ENCODE measurements around the gene PHACTR1. TPM values are rescaled to one million over a fixed set of nuclear protein-coding genes. Genes with fewer than 3 reads are reported as not detected.

The PHACTR1 gene
- polyA plus RNA-seq, 1 of the 3 experiments (the other 2 are of a cell fraction) = 0.12 TPM

- H3K9me2 ChIP-seq = no peaks in the 10 kb centered on the region
- H3K36me3 ChIP-seq (replicated peaks in 1 of 2; ENCODE audit: control insufficient read depth in 1 of 2, insufficient read depth in 2 of 2, low read length in 1 of 2) = no peaks in the 10 kb centered on the region
- no peak overlapping the region for H2AFZ ChIP-seq (ENCODE audit: low read depth)
- H4K20me1 ChIP-seq (ENCODE audit: insufficient read depth) = no peaks in the 10 kb centered on the region
- no peak for TF ChIP-seq TEAD4 (IDR thresholded peaks at IDR 0.05; ENCODE audit: borderline replicate concordance, insufficient read depth)
- no peak for TF ChIP-seq TCF12 (IDR thresholded peaks at IDR 0.05)
- TF ChIP-seq JUND (IDR thresholded peaks at IDR 0.05) = no peak
- TF ChIP-seq NRF1 (IDR thresholded peaks at IDR 0.05; ENCODE audit: low read depth, low read length) = no peak
- TF ChIP-seq NFIC (IDR thresholded peaks at IDR 0.05; ENCODE audit: borderline replicate concordance) = no peak
- TF ChIP-seq IRF3 (IDR thresholded peaks at IDR 0.05; ENCODE audit: low read depth, low read length) = no peak
- TF ChIP-seq SMC3 (IDR thresholded peaks at IDR 0.05; ENCODE audit: low read depth, low read length) = no peak
- TF ChIP-seq MEF2A (IDR thresholded peaks at IDR 0.05; ENCODE audit: borderline replicate concordance, low read depth) = no peak
- TF ChIP-seq FOXJ3 (CRISPR knock-in tag; IDR thresholded peaks at IDR 0.05) = no peak
- TF ChIP-seq USF1 (IDR thresholded peaks at IDR 0.05; ENCODE audit: borderline replicate concordance, low read depth) = no peak
- no peak for TF ChIP-seq RCOR1 (IDR thresholded peaks at IDR 0.05; ENCODE audit: low read length)
- no peak for TF ChIP-seq FOSL2 (IDR thresholded peaks at IDR 0.05; ENCODE audit: borderline replicate concordance, low read depth)
- TF ChIP-seq USF2 (IDR thresholded peaks at IDR 0.05; ENCODE audit: borderline replicate concordance, low read depth, low read length) = no peak
- no peak for TF ChIP-seq REST (IDR thresholded peaks at IDR 0.05; ENCODE audit: low read depth, low read length)
- H3K27me3 ChIP-seq (ENCODE audit: insufficient read depth) = no peaks in the 10 kb centered on the region
- WGBS (ENCODE audit: low lambda C conversion rate) = 57% methylated on average over 3 of the region's 3 CpGs
- peaks cover 0 to 5% of the 10 kb centered on the region in 2 experiments; a peak in 1 of 4 replicates for H3K4me1 ChIP-seq (ENCODE audit: control insufficient read depth in 1 of 2, insufficient read depth in 2 of 2, low read depth in 1 of 2, low read length in 1 of 2)
- H3K79me2 ChIP-seq (ENCODE audit: insufficient read depth) = no peaks in the 10 kb centered on the region
- no peaks in the 10 kb centered on the region for H3K9me3 ChIP-seq
- H3K4me3 ChIP-seq (ENCODE audit: low read depth in 2 of 2, low read length in 1 of 2) = no peak overlapping the region
- POLR2A ChIA-PET = no interaction called here
- CTCF ChIA-PET = interaction anchor here (1.4 to 2.6 kb wide), 2 partner anchors 15 to 337 kb away, joined by 3 to 9 read pairs; no protein-coding TSS in a partner anchor
- H3K4me2 ChIP-seq = no peak overlapping the region
- no peaks in the 10 kb centered on the region for H3F3A ChIP-seq (replicated peaks; ENCODE audit: insufficient read depth)
- no peak overlapping the region for H3K9ac ChIP-seq
- peak overlapping the region in 1 of 2 experiments; percentile 23; a peak in 2 of 4 replicates for H3K27ac ChIP-seq (ENCODE audit: low read depth in 2 of 2, low read length in 1 of 2)
- no peak for DNase-seq
Observed at GRCh38 chr6:13248053-13248452, 531.5 kb downstream of the PHACTR1 start.

Data from SK-N-SH (cell line).